Urinary bladder (tissue), 4 donors: ENCODE results near the gene SIAH2. TPM values are rescaled to one million over a fixed set of nuclear protein-coding genes. Genes with fewer than 3 reads are reported as not detected.

Experiments
- DNase-seq: peaks from one replicate; pipeline ENCODE4 v3.0.0-alpha.2; 2015; ENCODE audit errors: extremely low spot score
- H3K27ac ChIP-seq: one replicate; pipeline ENCODE4 v1.5.1; 2013; ENCODE audit warnings: low read depth, mild to moderate bottlenecking, moderate library complexity
- H3K36me3 ChIP-seq: one replicate; pipeline ENCODE4 v1.6.1; 2013; ENCODE audit warnings: mild to moderate bottlenecking, moderate library complexity; ENCODE audit not compliant: insufficient read depth
- H3K4me1 ChIP-seq: one replicate; pipeline ENCODE4 v1.6.1; 2013; ENCODE audit warnings: mild to moderate bottlenecking, moderate library complexity; ENCODE audit not compliant: insufficient read depth
- H3K4me3 ChIP-seq: one replicate; pipeline ENCODE4 v1.5.1; 2013; ENCODE audit warnings: low read depth, low read length
- WGBS: extraction: QIAGEN DNeasy Blood & Tissue Kit; methylation state at CpG from one replicate; pipeline ENCODE4 v1.1.7; 2013; 5-methylcytosine and 5-hydroxymethylcytosine counted together
- polyA plus RNA-seq: library from polyadenylated mRNA; stranded (reverse); fragments of 200-250 nt; gene quantifications from one replicate; pipeline ENCODE4 v1.2.3, GENCODE V29; 2013
- total RNA-seq: library from RNA; depleted of rRNA; stranded (reverse); fragments of >200 nt; gene quantifications from one replicate; pipeline ENCODE4 v1.2.3, GENCODE V29; 2014
- donor health status: healthy with polysubstance abuse.
- donor health status: healthy.

The SIAH2 gene
- total and polyA plus RNA-seq, 2 donors, result 27.4 to 28.2 TPM

- Histone ChIP-seq H3K4me3 (no peak overlapping the region), H3K36me3 (no peaks in the 10 kb centered on the region), H3K27ac (no peak overlapping the region), H3K4me1 (peaks cover 5% of the 10 kb centered on the region)
- WGBS, result 85% methylated on average over 12 of the region's 12 CpGs
- DNase-seq, result no peak
These were observed 22.1 kb downstream of the SIAH2 start for GRCh38 chr3:150740733-150741496.

GRCh38 chr3:150739877-150740645 is 22.9 kb downstream of the SIAH2 start:
- H3K4me3 ChIP-seq, result no peak overlapping the region
- WGBS, result 88% methylated on average over 8 of the region's 8 CpGs
- H3K36me3 ChIP-seq, result no peaks in the 10 kb centered on the region
- no peak for DNase-seq
- H3K4me1 ChIP-seq, result peaks cover 5% of the 10 kb centered on the region
- H3K27ac ChIP-seq, result no peak overlapping the region

- Histone ChIP-seq H3K4me3 (no peak overlapping the region), H3K4me1 (peaks cover 3% of the 10 kb centered on the region), H3K27ac (no peak overlapping the region), H3K36me3 (no peaks in the 10 kb centered on the region)
- no peak for DNase-seq
- 76% methylated on average over 7 of the region's 7 CpGs for WGBS
These were observed 23.6 kb downstream of the SIAH2 start for GRCh38 chr3:150739200-150739863.

- Histone ChIP-seq H3K4me1 (peaks cover 2% of the 10 kb centered on the region), H3K4me3 (no peak overlapping the region), H3K27ac (no peak overlapping the region), H3K36me3 (no peaks in the 10 kb centered on the region)
- WGBS, result 28% methylated on average over 4 of the region's 4 CpGs
- no peak for DNase-seq
These were observed 24.3 kb downstream of the SIAH2 start for GRCh38 chr3:150738688-150739087.

- Histone ChIP-seq H3K4me3 (no peak overlapping the region), H3K36me3 (no peaks in the 10 kb centered on the region), H3K4me1 (peaks cover 2% of the 10 kb centered on the region), H3K27ac (no peak overlapping the region)
- 88% methylated on average over 2 of the region's 2 CpGs for WGBS
- no peak for DNase-seq
These were observed 24.9 kb downstream of the SIAH2 start for GRCh38 chr3:150737874-150738679.

- WGBS, result 75% methylated on average over 8 of the region's 8 CpGs
- no peak for DNase-seq
- Histone ChIP-seq H3K36me3 (no peaks in the 10 kb centered on the region), H3K4me3 (no peak overlapping the region), H3K4me1 (peaks cover 2% of the 10 kb centered on the region), H3K27ac (no peak overlapping the region)
These were observed 25.8 kb downstream of the SIAH2 start for GRCh38 chr3:150736903-150737832.

- Histone ChIP-seq H3K27ac (no peak overlapping the region), H3K4me3 (no peak overlapping the region), H3K36me3 (no peaks in the 10 kb centered on the region), H3K4me1 (peaks cover 2% of the 10 kb centered on the region)
- WGBS, result 44% methylated on average over 2 of the region's 2 CpGs
- no peak for DNase-seq
These were observed 26.7 kb downstream of the SIAH2 start for GRCh38 chr3:150736316-150736719.

GRCh38 chr3:150734795-150735119 is 28.2 kb downstream of the SIAH2 start:
- WGBS, result 80% methylated on average over 1 of the region's 1 CpG
- Histone ChIP-seq H3K4me1 (peaks cover 2% of the 10 kb centered on the region), H3K36me3 (no peaks in the 10 kb centered on the region), H3K27ac (no peak overlapping the region), H3K4me3 (no peak overlapping the region)
- no peak for DNase-seq

- no peaks in the 10 kb centered on the region for H3K36me3 ChIP-seq
- H3K4me1 ChIP-seq, result peaks cover 2% of the 10 kb centered on the region
- no peak overlapping the region for H3K4me3 ChIP-seq
- no peak for DNase-seq
- H3K27ac ChIP-seq, result no peak overlapping the region
- 89% methylated on average over 9 of the region's 9 CpGs for WGBS
These were observed 28.8 kb downstream of the SIAH2 start for GRCh38 chr3:150733936-150734794.

GRCh38 chr3:150733373-150733935 is 29.5 kb downstream of the SIAH2 start:
- H3K4me3 ChIP-seq, result no peak overlapping the region
- H3K4me1 ChIP-seq, result peaks cover 2% of the 10 kb centered on the region
- WGBS, result 74% methylated on average over 8 of the region's 8 CpGs
- no peak for DNase-seq
- no peak overlapping the region for H3K27ac ChIP-seq
- H3K36me3 ChIP-seq, result no peaks in the 10 kb centered on the region

- Histone ChIP-seq H3K27ac (no peak overlapping the region), H3K36me3 (no peaks in the 10 kb centered on the region), H3K4me3 (no peak overlapping the region), H3K4me1 (no peaks in the 10 kb centered on the region)
- DNase-seq, result no peak
- WGBS, result 93% methylated on average over 9 of the region's 9 CpGs
These were observed 33.1 kb downstream of the SIAH2 start for GRCh38 chr3:150729682-150730360.
